GM23338 (cell line): ENCODE measurements around the gene TIMM8B. TPM values are rescaled to one million over a fixed set of nuclear protein-coding genes. Genes with fewer than 3 reads are reported as not detected.

Experiments
- ATAC-seq: fragments of 200-7000 bp; cut with Tn5 transposase; 3 replicates; pipeline ENCODE4 v1.9.1; 2020
- DNase-seq: peaks from one replicate; pipeline ENCODE4 v3.0.0-alpha.2; 2015; ENCODE audit warnings: low spot score
- H2AFZ ChIP-seq: fragments of 200-600 bp; sonication (generic); 2 replicates; pipeline ENCODE4 v1.8.0; 2016; ENCODE audit warnings: antibody characterized with exemption, mild to moderate bottlenecking, moderate library complexity
- H3F3A ChIP-seq: fragments of 200-600 bp; sonication (generic); replicated peaks from 2 replicates; pipeline ENCODE4 v1.8.0; 2017; ENCODE audit warnings: antibody characterized with exemption, mixed run types, low read depth
- H3K27ac ChIP-seq: fragments of 200-600 bp; sonication (generic); 2 replicates; pipeline ENCODE4 v1.6.1; 2016; ENCODE audit warnings: low read depth
- H3K27me3 ChIP-seq: fragments of 200-600 bp; sonication (generic); 2 replicates; pipeline ENCODE4 v1.8.0; 2016; ENCODE audit warnings: mild to moderate bottlenecking, mixed run types, moderate library complexity; ENCODE audit not compliant: insufficient read depth
- H3K36me3 ChIP-seq: fragments of 200-600 bp; sonication (generic); 2 replicates; pipeline ENCODE4 v1.8.0; 2016; ENCODE audit warnings: mild to moderate bottlenecking; ENCODE audit not compliant: insufficient read depth
- H3K4me1 ChIP-seq: fragments of 200-600 bp; sonication (generic); 2 replicates; pipeline ENCODE4 v1.8.0; 2016; ENCODE audit warnings: mild to moderate bottlenecking, moderate library complexity; ENCODE audit not compliant: insufficient read depth
- H3K4me2 ChIP-seq: fragments of 200-600 bp; sonication (generic); 2 replicates; pipeline ENCODE4 v1.7.1; 2017; ENCODE audit warnings: mixed run types
- H3K4me3 ChIP-seq: fragments of 200-600 bp; sonication (generic); 2 replicates; pipeline ENCODE4 v1.6.1; 2016; ENCODE audit warnings: mixed run types
- H3K79me2 ChIP-seq: fragments of 200-600 bp; sonication (generic); replicated peaks from 2 replicates; pipeline ENCODE4 v1.8.0; 2017; ENCODE audit warnings: mild to moderate bottlenecking; ENCODE audit not compliant: insufficient read depth
- H3K9me2 ChIP-seq: fragments of 200-600 bp; sonication (generic); 2 replicates; pipeline ENCODE4 v1.8.0; 2017; ENCODE audit not compliant: insufficient read depth
- H4K20me1 ChIP-seq: fragments of 200-600 bp; sonication (generic); replicated peaks from 2 replicates; pipeline ENCODE4 v1.8.0; 2017; ENCODE audit warnings: mild to moderate bottlenecking; ENCODE audit not compliant: insufficient read depth
- H3K27ac Mint-ChIP-seq: 2 replicates; pipeline ENCODE4 v1.8.0; 2020; ENCODE audit warnings: inconsistent platforms, mild to moderate bottlenecking, moderate library complexity, mixed read lengths
- H3K27me3 Mint-ChIP-seq: 3 replicates; pipeline ENCODE4 v1.8.0; 2022; ENCODE audit warnings: low read depth, mild to moderate bottlenecking, moderate library complexity, mixed read lengths, inconsistent platforms; ENCODE audit not compliant: insufficient read depth, poor library complexity
- H3K36me3 Mint-ChIP-seq: 3 replicates; pipeline ENCODE4 v1.8.0; 2021; ENCODE audit warnings: low read depth, mild to moderate bottlenecking, inconsistent platforms, moderate library complexity, mixed read lengths
- H3K4me1 Mint-ChIP-seq: 3 replicates; pipeline ENCODE4 v1.8.0; 2020; ENCODE audit warnings: mild to moderate bottlenecking, inconsistent platforms, mixed read lengths
- H3K4me3 Mint-ChIP-seq: 3 replicates; pipeline ENCODE4 v1.8.0; 2021; ENCODE audit warnings: moderate library complexity, mild to moderate bottlenecking, inconsistent platforms, mixed read lengths
- H3K9me3 Mint-ChIP-seq: 3 replicates; pipeline ENCODE4 v1.8.0; 2020; ENCODE audit warnings: moderate library complexity, mild to moderate bottlenecking, inconsistent platforms, mixed read lengths
- CREB1 ChIP-seq: fragments of 250-450 bp; sonication (Bioruptor Pico); IDR thresholded peaks from 2 replicates; pipeline ENCODE4 v1.5.0; 2020; ENCODE audit warnings: low read depth, mild to moderate bottlenecking, moderate library complexity
- CTCF ChIP-seq, 2 experiments: fragments of 200-600 bp in 1 of 2; sonication (generic) in 1 of 2; conservative IDR thresholded peaks; 2 replicates each; pipeline versions ENCODE4 v1.5.1 to v1.6.1; 2016 to 2017; ENCODE audit warnings: antibody characterized with exemption in 2 of 2, low read depth in 2 of 2, mild to moderate bottlenecking in 2 of 2, moderate library complexity in 1 of 2
- EZH2phosphoT487 ChIP-seq: fragments of 200-600 bp; sonication (generic); IDR thresholded peaks from one replicate; pipeline ENCODE4 v1.8.1; 2018; ENCODE audit warnings: antibody characterized with exemption; ENCODE audit not compliant: unreplicated experiment
- ZNF331 ChIP-seq: fragments of 250-450 bp; sonication (Bioruptor Pico); IDR thresholded peaks from 2 replicates; pipeline ENCODE4 v1.5.0; 2020; ENCODE audit warnings: low read depth, mild to moderate bottlenecking, moderate library complexity
- polyA plus RNA-seq: library from polyadenylated mRNA; unstranded; fragments of >200 nt; fragmentation: Nextera tagmentation; extraction: Ambion mirVana; gene quantifications from 2 replicates; pipeline ENCODE4 v1.2.1, GENCODE V29; 2016
- total RNA-seq: library from RNA; depleted of rRNA; stranded (reverse); fragments of >200 nt; shearing (Covaris generic); gene quantifications from 2 replicates; pipeline ENCODE4 v1.2.3, GENCODE V29; 2014
- TF ChIP-seq, protein P1 (sequence below): IDR thresholded peaks from one replicate; pipeline ENCODE4 v1.6.1; 2018; ENCODE audit warnings: antibody characterized with exemption; ENCODE audit not compliant: unreplicated experiment
- TF ChIP-seq, protein P2 (sequence below): IDR thresholded peaks from 2 replicates; pipeline ENCODE4 v1.6.1; 2016; ENCODE audit warnings: antibody characterized with exemption

The TIMM8B gene
- total and polyA plus RNA-seq, 2 experiments from 2014 or later = 52.4 to 251 TPM

GRCh38 chr11:112044961-112045360 is 41.6 kb downstream of the TIMM8B start (continued):
- TF ChIP-seq, protein P1, sequence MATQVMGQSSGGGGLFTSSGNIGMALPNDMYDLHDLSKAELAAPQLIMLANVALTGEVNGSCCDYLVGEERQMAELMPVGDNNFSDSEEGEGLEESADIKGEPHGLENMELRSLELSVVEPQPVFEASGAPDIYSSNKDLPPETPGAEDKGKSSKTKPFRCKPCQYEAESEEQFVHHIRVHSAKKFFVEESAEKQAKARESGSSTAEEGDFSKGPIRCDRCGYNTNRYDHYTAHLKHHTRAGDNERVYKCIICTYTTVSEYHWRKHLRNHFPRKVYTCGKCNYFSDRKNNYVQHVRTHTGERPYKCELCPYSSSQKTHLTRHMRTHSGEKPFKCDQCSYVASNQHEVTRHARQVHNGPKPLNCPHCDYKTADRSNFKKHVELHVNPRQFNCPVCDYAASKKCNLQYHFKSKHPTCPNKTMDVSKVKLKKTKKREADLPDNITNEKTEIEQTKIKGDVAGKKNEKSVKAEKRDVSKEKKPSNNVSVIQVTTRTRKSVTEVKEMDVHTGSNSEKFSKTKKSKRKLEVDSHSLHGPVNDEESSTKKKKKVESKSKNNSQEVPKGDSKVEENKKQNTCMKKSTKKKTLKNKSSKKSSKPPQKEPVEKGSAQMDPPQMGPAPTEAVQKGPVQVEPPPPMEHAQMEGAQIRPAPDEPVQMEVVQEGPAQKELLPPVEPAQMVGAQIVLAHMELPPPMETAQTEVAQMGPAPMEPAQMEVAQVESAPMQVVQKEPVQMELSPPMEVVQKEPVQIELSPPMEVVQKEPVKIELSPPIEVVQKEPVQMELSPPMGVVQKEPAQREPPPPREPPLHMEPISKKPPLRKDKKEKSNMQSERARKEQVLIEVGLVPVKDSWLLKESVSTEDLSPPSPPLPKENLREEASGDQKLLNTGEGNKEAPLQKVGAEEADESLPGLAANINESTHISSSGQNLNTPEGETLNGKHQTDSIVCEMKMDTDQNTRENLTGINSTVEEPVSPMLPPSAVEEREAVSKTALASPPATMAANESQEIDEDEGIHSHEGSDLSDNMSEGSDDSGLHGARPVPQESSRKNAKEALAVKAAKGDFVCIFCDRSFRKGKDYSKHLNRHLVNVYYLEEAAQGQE = no peak

- ATAC-seq = no peak
- peaks cover 24% of the 10 kb centered on the region for H4K20me1 ChIP-seq
- no peak overlapping the region for H3K4me3 ChIP-seq
- H3K27me3 ChIP-seq = no peaks in the 10 kb centered on the region
- Mint-ChIP-seq H3K27ac (no peak overlapping the region), H3K36me3 (peaks cover 75% of the 10 kb centered on the region), H3K4me3 (no peak overlapping the region), H3K27me3 (no peaks in the 10 kb centered on the region), H3K4me1 (no peaks in the 10 kb centered on the region), H3K9me3 (no peaks in the 10 kb centered on the region)
- no peaks in the 10 kb centered on the region for H3F3A ChIP-seq
- no peak overlapping the region for H3K4me2 ChIP-seq
- H3K27ac ChIP-seq = no peak overlapping the region
- H3K79me2 ChIP-seq = peaks cover 27% of the 10 kb centered on the region
- H3K4me1 ChIP-seq = no peaks in the 10 kb centered on the region
- H3K9me2 ChIP-seq = no peaks in the 10 kb centered on the region
- DNase-seq = no peak
- TF ChIP-seq CTCF (conservative IDR thresholded peaks at IDR 0.05; ENCODE audit: low read depth in 2 of 2) (no peak), ZNF331 (CRISPR knock-in tag) (no peak), EZH2phosphoT487 (no peak), CREB1 (CRISPR knock-in tag) (no peak)
- TF ChIP-seq, protein P2, sequence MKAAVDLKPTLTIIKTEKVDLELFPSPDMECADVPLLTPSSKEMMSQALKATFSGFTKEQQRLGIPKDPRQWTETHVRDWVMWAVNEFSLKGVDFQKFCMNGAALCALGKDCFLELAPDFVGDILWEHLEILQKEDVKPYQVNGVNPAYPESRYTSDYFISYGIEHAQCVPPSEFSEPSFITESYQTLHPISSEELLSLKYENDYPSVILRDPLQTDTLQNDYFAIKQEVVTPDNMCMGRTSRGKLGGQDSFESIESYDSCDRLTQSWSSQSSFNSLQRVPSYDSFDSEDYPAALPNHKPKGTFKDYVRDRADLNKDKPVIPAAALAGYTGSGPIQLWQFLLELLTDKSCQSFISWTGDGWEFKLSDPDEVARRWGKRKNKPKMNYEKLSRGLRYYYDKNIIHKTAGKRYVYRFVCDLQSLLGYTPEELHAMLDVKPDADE = no peak
- no peak overlapping the region for H2AFZ ChIP-seq
- peaks cover 63% of the 10 kb centered on the region for H3K36me3 ChIP-seq
Observed at GRCh38 chr11:112042961-112043304, 43.6 kb downstream of the TIMM8B start.
